Sciatic nerve (tissue), 2 donors: ENCODE results near the gene DYDC1. TPM values are rescaled to one million over a fixed set of nuclear protein-coding genes. Genes with fewer than 3 reads are reported as not detected.
"Not testable (repeated sequence)": the region's sequence is repeated elsewhere in the genome, so short reads cannot be mapped to it uniquely, and the experiment has no call there.

ENCODE experiments used
- ATAC-seq: fragments of 200-7000 bp; cut with Tn5 transposase; one replicate; pipeline ENCODE4 v1.9.1; 2020; ENCODE audit warnings: mild to moderate bottlenecking, moderate library complexity
- DNase-seq: peaks from one replicate; pipeline ENCODE4 v3.0.0-alpha.2; 2020; ENCODE audit warnings: low spot score
- intact Hi-C: fragments of 100-400 bp; cut with DNase I; formaldehyde crosslinking; loops from one replicate; pipeline ENCODE4 v1.14.2; 2022
- total RNA-seq: library from RNA; stranded (reverse); fragmentation: NEBNext Ultra II Directional; extraction: Animal tissue kit (Norgen Biotek cat#: 25700); gene quantifications from one replicate; pipeline ENCODE4 v1.2.1, GENCODE V29; 2021
- donor health status: DM: no; HTN: no; CAD: no.
- donor health status: DM: no; HTN: no; CAD: no.

The DYDC1 gene
- total RNA-seq = not detected

GRCh38 chr10:80356563-80356988 lies at the start of gene DYDC1, which contains the start of gene DYDC2:
TSS of gene DYDC1 (minus strand) at chr10:80356755. CDS start at chr10:80352601, 4,154 bp downstream.
TSS of gene DYDC2 (plus strand) at chr10:80356781. CDS start at chr10:80362444, 5,663 bp downstream.
- ATAC-seq = peak; percentile 83
- intact Hi-C loops = no loop called here

DNA sequence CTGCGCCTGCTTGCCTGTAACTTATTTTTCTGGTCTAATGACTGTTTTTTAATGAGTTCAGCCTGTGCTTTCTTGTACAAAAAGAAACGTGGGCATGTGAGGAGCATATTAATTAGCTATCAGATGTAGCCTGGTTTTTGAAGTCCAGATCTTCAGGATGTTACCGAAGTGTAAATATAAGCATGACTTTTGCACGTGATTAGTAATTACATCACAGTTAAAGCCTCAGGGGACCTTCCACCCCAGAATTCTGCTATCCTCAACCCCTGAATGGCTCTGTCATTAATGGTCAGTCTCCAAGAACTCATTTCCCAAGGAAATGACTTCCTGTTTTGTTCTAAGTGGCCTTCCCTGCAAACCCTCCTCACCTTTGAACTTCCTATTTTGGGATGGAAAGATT lies 49.6 kb upstream of the DYDC1 start:
- ATAC-seq (no peak), DNase-seq (no peak)
- intact Hi-C loops = no loop called here

More at GRCh38 chr10:80356563-80356988, at the start of gene DYDC1, which contains the start of gene DYDC2:
- DNase-seq = no peak

DNA sequence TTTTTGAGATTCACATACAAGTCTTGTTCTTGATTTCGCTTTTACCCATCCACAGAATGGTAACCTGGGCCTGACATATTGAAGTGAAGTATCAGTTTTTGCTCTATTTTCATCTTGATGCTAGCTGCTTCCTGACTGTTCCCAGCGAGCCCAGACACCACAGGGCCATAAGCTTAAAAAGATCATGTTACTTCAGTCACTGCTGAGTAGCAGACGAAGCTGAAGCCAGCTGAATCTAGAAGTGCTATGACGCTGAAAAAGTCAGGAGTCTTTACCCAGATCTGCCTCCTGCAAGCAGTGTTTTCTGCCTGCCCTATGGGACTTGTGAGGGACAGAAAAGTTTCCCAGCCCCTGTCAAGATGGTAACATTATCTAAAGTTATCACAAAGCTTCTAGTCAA lies 49.1 kb upstream of the DYDC1 start:
- intact Hi-C loops = no loop called here
- ATAC-seq = no peak
- no peak for DNase-seq

DNA sequence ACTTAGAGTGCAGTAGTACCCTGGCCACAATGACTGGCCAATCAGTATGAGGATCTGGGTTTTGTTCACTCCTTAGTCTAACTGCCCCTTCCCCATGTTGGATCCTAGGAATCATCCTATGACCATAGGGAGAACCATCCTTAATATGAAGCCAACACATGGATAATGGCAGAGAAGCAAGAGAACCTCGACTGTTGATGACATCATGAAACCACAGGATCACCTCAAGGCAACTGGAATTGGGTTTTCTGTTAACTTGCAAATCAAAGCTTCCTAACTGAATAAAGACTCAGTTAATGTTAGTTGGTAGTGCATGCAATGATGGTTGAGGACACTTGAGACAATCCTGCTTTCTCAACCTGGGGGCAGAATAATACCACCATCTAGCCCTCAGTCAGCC lies 48.5 kb upstream of the DYDC1 start:
- intact Hi-C loops = no loop called here
- DNase-seq = no peak
- ATAC-seq = no peak

- ATAC-seq = no peak
- DNase-seq = no peak
- intact Hi-C loops = no loop called here
Observed at GRCh38 chr10:80400136-80400804, 43.7 kb upstream of the DYDC1 start.

GRCh38 chr10:80397014-80397413 lies 40.5 kb upstream of the DYDC1 start:
- ATAC-seq (no peak), DNase-seq (no peak)
- intact Hi-C loops = loop anchor here (10.0 kb wide), 1 partner anchor 108 kb away; no protein-coding TSS in a partner anchor

DNA sequence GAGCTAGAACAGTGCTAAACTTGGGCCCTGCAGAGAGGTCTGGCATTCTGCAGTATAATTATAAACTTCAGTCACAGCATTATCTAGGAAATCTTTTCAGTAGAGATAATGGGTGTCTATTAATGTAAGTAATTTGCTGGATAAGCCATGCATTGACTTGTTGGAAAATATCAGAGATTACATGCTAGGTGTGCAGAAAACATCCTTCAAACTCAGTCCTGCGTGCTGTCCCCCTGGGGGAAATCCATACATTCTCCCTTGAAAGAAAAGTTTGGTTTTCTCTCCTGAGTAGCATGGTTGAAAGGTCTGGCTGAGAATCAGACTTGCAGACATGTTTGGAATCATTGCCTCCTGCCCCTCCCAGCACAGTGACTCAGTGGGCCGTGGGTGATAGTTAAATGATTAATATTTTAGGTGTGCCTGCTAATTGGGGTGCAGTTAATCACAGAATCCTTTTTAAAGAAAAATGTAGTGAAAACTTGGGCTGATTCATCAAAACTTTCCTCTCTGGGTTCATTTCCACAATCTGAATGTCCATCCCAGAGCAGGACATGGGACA lies 37.9 kb upstream of the DYDC1 start:
- intact Hi-C loops = loop anchor here (10.0 kb wide), 1 partner anchor 110 kb away; no protein-coding TSS in a partner anchor
- ATAC-seq (no peak), DNase-seq (no peak)

DNA sequence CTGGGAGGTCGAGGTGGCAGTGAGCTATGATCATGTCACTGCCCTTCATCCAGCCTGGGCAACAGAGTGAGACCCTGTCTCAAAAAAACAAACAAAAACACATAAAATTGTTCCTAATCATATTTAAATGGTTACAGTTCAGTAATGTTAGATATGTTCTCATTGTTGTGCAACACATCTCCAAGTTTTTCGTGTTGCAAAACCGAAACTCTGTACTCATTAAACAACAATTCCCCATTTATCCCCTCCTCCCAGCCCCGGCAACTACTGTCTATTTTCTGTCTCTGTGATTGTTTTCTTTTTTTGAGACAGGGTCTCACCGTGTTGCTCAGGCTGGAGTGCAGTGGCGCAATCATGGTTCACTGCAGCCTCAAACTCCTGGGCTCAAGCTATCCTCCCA lies 35.7 kb upstream of the DYDC1 start:
- intact Hi-C loops = loop anchor here (10.0 kb wide), 1 partner anchor 113 kb away; no protein-coding TSS in a partner anchor
- ATAC-seq = no peak
- no peak for DNase-seq

DNA sequence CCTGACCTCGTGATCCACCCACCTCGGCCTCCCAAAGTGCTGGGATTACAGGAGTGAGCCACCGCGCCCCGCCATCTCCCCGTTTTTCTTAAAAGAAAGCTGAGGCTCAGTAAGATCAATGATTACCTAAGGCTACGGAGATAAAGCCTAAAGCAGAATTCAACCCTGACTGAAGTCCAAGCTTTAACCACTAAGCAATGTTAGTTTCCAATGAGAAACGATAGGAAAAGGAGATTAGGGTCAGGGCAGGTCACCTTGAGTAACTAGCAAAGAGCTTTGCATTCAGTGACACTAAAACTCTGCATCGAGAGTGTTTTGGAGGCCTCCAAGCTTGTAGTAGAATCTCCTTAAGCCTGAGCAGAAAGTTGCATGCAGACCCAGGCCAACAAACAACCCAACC lies 34.2 kb upstream of the DYDC1 start:
- intact Hi-C loops = loop anchor here (10.0 kb wide), 1 partner anchor 114 kb away; no protein-coding TSS in a partner anchor
- ATAC-seq (no peak), DNase-seq (no peak)

GRCh38 chr10:80382989-80383388 lies 26.4 kb upstream of the DYDC1 start:
- intact Hi-C loops = loop anchor here (10.0 kb wide), 1 partner anchor 52 kb away; no protein-coding TSS in a partner anchor
- ATAC-seq = peak; percentile 32
- DNase-seq = no peak

GRCh38 chr10:80380185-80380584 lies 23.6 kb upstream of the DYDC1 start:
- ATAC-seq = no peak
- no peak for DNase-seq
- intact Hi-C loops = loop anchor here (10.0 kb wide), 1 partner anchor 55 kb away; no protein-coding TSS in a partner anchor

GRCh38 chr10:80379701-80380100 lies 23.1 kb upstream of the DYDC1 start:
- no peak for DNase-seq
- intact Hi-C loops = loop anchor here (10.0 kb wide), 1 partner anchor 55 kb away; no protein-coding TSS in a partner anchor
- ATAC-seq = no peak

DNA sequence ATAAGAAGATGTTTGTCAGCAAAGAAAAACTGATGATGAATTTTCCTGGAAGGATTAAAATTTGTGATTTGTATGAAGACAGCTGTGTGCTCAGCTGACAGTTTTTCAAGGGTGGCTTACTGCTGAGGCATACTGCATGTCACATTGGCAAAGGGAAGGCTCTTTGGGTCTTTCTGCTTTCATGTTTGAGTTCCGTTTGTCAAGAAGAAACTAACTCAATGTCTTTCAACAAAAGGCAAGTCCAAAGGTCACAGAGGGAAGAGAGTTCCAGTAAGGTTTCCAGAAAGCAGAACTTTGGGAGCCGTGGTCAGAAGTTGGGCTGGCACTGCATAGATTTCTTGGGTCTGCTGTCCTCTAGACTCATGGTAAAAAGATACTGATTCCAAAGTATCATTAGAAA lies 16.9 kb upstream of the DYDC1 start:
- DNase-seq = no peak
- intact Hi-C loops = no loop called here
- ATAC-seq = no peak

DNA sequence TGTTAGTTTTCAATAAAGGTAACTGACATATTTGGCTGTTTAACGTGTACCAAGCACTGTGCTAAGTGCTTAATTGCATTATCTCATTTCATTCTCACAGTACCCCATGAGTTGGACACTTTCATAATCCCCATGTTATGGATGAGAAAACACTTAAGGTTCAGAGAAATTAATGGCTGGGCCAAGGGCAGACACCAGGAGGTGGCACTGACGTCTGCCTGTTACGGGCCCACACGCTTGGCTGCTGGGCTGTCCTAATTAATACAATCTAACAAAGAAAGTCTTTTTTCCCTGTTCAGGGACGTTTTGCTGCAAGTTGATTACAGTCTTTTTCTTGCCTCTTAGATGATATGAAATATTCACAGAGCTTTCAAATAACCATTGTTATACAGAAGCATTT lies 16.1 kb upstream of the DYDC1 start:
- intact Hi-C loops = no loop called here
- DNase-seq = no peak
- no peak for ATAC-seq

- intact Hi-C loops = no loop called here
- ATAC-seq (no peak), DNase-seq (no peak)
Observed at GRCh38 chr10:80371467-80371866, 14.9 kb upstream of the DYDC1 start.

DNA sequence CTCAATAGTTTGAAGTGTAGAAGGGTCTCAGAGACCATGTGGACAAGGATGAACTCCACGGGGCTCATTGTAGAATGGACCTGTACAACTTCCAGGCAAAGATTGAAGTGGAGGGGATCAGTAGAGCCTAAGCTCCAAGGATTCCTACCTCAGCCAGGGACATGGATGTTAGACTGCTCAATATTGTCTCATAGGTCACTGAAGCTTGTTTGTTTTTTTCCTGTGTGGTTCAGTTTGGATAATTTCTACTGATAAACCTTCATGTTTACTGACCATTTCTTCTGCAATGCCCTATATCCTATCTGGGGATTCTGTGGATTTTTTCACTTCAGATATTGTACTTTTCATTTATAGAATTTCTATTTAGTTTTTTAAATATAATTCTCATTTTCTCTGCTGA lies 9.0 kb upstream of the DYDC1 start:
- intact Hi-C loops = no loop called here
- DNase-seq (no peak), ATAC-seq (no peak)

DNA sequence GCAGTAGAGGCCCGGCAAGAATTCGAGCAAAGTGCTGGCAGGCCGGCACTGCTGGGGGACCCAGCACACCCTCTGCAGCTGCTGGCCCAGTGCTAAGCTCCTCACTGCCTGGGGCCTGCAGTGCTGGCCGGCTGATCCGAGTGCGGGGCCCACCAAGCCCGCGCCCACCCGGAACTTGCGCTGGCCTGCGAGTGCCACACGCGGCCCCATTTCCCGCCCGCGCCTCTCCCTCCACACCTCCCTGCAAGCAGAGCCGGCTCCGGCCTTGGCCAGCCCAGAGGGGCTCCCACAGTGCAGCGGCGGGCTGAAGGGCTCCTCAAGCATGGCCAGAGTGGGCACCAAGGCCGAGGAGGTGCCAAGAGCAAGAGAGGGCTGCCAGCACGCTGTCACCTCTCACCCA lies 3.1 kb upstream of the DYDC1 start:
- no peak for DNase-seq
- intact Hi-C loops = no loop called here
- no peak for ATAC-seq

DNA sequence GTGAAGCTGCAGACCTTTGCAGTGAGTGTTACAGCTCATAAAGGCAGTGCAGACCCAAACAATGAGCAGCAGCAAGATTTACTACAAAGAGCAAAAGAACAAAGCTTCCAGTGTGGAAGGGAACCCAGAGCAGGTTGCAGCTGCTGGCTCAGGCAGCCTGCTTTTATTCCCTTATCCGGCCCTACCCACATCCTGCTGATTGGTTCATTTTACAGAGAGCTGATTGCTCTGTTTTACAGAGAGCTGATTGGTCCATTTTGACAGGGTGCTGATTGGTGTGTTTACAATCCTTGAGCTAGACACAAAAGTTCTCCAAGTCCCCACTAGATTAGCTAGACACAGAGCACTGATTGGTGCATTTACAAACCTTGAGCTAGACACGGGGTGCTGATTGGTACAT lies 2.4 kb upstream of the DYDC1 start:
- intact Hi-C loops, ATAC-seq, DNase-seq: not testable (repeated sequence)

DNA sequence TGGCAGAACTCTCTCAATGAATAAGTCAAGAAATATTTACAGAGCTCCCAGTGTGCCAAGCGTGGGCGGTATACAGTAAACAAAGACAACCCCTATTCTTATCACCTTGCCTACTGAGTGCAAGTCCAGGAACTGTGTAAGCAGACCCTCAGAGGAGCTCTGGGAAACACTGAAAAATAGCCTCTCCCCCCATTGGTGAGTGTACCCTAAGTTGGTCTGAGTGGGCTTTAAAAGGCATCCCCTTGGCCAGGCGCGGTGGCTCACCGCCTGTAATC lies 1.2 kb upstream of the DYDC1 start:
- intact Hi-C loops = no loop called here
- DNase-seq = no peak
- no peak for ATAC-seq

- ATAC-seq (peak; percentile 13), DNase-seq (no peak)
- intact Hi-C loops = no loop called here
Observed at GRCh38 chr10:80356989-80357850, 665 bp upstream of the DYDC1 start.
